Upper lobe of left lung (tissue), 4 donors: ENCODE measurements around the gene ULK4.

Experiments
- POLR2A ChIP-seq, 4 donors: fragments of 450-650 bp; IDR thresholded peaks; one replicate each; pipeline ENCODE4 v1.5.1; 2016 to 2017; ENCODE audit warnings: antibody characterized with exemption in 4 of 4, mild to moderate bottlenecking in 2 of 4
- POLR2AphosphoS5 ChIP-seq, 2 donors: sonication (generic); formaldehyde crosslinking; IDR thresholded peaks; one replicate each; pipeline ENCODE4 v1.5.1; 2017; ENCODE audit warnings: antibody characterized with exemption in 2 of 2

DNA sequence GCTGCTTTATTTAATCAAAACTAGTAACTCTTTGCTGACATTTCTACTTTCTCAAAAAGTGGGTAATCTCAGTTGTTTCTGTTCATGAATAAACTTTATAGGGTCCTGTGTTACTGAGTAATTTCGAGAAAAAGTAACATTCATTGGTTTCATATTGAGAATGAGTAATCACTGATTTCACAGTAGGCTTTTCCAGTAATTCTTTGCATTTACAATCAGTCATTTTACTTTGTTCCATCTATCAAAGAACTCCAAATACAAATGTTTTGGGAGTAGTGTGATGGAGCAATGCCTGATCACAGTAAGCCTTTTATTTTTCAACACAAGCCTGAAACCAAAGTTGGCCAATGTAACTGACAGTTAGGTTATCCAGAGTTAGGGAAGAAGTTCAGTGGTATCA lies 353.6 kb downstream of the ULK4 start:
- TF ChIP-seq POLR2A (IDR thresholded peaks at IDR 0.05): no peak
- no peak for TF ChIP-seq POLR2AphosphoS5 (IDR thresholded peaks at IDR 0.05)
